K562 (cell line): Measurements from ENCODE around the gene EIF4EBP2. TPM values are rescaled to one million over a fixed set of nuclear protein-coding genes. Genes with fewer than 3 reads are reported as not detected.

Source experiments
- ARID1B ChIP-seq: fragments of 450-650 bp; IDR thresholded peaks from 2 replicates; pipeline ENCODE4 v1.6.1; 2016; ENCODE audit warnings: antibody characterized with exemption, mild to moderate bottlenecking, inconsistent platforms
- CEBPG ChIP-seq, 3 experiments: fragments of 200-800 bp in 1 of 3; sonication (Bioruptor generic) in 1 of 3; sonication (generic) in 1 of 3; formaldehyde crosslinking in 1 of 3; IDR thresholded peaks in 2 of 3; conservative IDR thresholded peaks in 1 of 3; 2 replicates each; pipeline versions ENCODE4 v1.6.1 to v1.8.0; 2016 to 2022; ENCODE audit warnings: missing compliant biosample characterization in 2 of 3, missing genetic modification characterization in 2 of 3, mild to moderate bottlenecking in 1 of 3, missing genetic modification reagents in 1 of 3
- CREBBP ChIP-seq: IDR thresholded peaks from one replicate; pipeline ENCODE4 v1.6.1; 2012; ENCODE audit warnings: low read depth, mild to moderate bottlenecking, control low read depth, inconsistent platforms, low read length
- CSDE1 ChIP-seq, 2 experiments: fragments of 450-650 bp; IDR thresholded peaks; 2 replicates each; pipeline ENCODE4 v1.6.1; 2016; ENCODE audit warnings: mild to moderate bottlenecking in 1 of 2
- EGR1 ChIP-seq: fragments of 450-650 bp; conservative IDR thresholded peaks from 2 replicates; pipeline ENCODE4 v1.6.1; 2017; ENCODE audit warnings: mild to moderate bottlenecking
- EP300 ChIP-seq: IDR thresholded peaks from 2 replicates; pipeline ENCODE4 v1.6.1; 2012; ENCODE audit warnings: low read length, improper control_type of control experiment
- KLF16 ChIP-seq: IDR thresholded peaks from 2 replicates; pipeline ENCODE4 v1.6.1; 2016; ENCODE audit warnings: antibody characterized with exemption
- MEF2A ChIP-seq: IDR thresholded peaks from 2 replicates; pipeline ENCODE4 v1.6.1; 2011; ENCODE audit warnings: low read depth, mild to moderate bottlenecking, low read length, moderate library complexity; ENCODE audit not compliant: control insufficient read depth
- MYC ChIP-seq, 2 experiments: fragments of 250-450 bp in 1 of 2; sonication (Bioruptor Pico) in 1 of 2; IDR thresholded peaks; 2 replicates each; pipeline versions ENCODE4 v1.5.1 to v1.6.1; 2012 to 2021; ENCODE audit warnings: low read depth in 2 of 2, borderline replicate concordance in 1 of 2, improper control_type of control experiment in 1 of 2, low read length in 1 of 2, mild to moderate bottlenecking in 1 of 2, moderate library complexity in 1 of 2
- RAD51 ChIP-seq: fragments of 450-650 bp; IDR thresholded peaks from 2 replicates; pipeline ENCODE4 v1.7.1; 2016; ENCODE audit warnings: low read depth, mild to moderate bottlenecking, borderline replicate concordance
- SMARCA4 ChIP-seq: fragments of 450-650 bp; IDR thresholded peaks from 2 replicates; pipeline ENCODE4 v1.6.1; 2016
- ZNF316 ChIP-seq: fragments of 450-650 bp; IDR thresholded peaks from 2 replicates; pipeline ENCODE4 v1.6.1; 2016
- ZNF436 ChIP-seq: fragments of 250-450, 450-650 bp; sonication (Bioruptor Pico); formaldehyde crosslinking; IDR thresholded peaks from 2 replicates; pipeline ENCODE4 v1.7.0; 2020; ENCODE audit warnings: mild to moderate bottlenecking
- ZNF830 ChIP-seq: fragments of 250-450 bp; sonication (Bioruptor Pico); IDR thresholded peaks from 2 replicates; pipeline ENCODE4 v1.5.0; 2021; ENCODE audit warnings: mild to moderate bottlenecking
- polyA plus RNA-seq, 8 experiments: library from polyadenylated mRNA; depleted of rRNA in 4 of 8; stranded (reverse) in 5 of 8; unstranded in 3 of 8; fragments of >200 nt; fragmentation: Nextera tagmentation in 2 of 8; fragmentation: Illumina TruSeq in 1 of 8; extraction: Ambion mirVana in 2 of 8; extraction: Trizol in 1 of 8; gene quantifications; 2 replicates each; pipeline versions ENCODE4 v1.2.1 to v1.2.3, GENCODE V29; 2011 to 2014; ENCODE audit warnings: inconsistent platforms in 1 of 8, missing spikeins in 1 of 8
- total RNA-seq, 7 experiments: library from RNA; depleted of rRNA in 6 of 7; stranded (reverse); fragments of >200 nt in 6 of 7; fragmentation: Illumina TruSeq in 2 of 7; extraction: Trizol in 2 of 7; gene quantifications; 2 replicates each; pipeline versions ENCODE4 v1.2.1 to v1.2.3, GENCODE V29; 2011 to 2021; ENCODE audit warnings: low replicate concordance in 1 of 7
- TF ChIP-seq, protein P1 (sequence below), 2 experiments: fragments of 450-650 bp; formaldehyde crosslinking in 1 of 2; IDR thresholded peaks; 2 replicates each; pipeline versions ENCODE4 v1.4.0 to v1.6.1; 2014 to 2020; ENCODE audit warnings: mild to moderate bottlenecking in 2 of 2, borderline replicate concordance in 1 of 2, low read depth in 1 of 2

The EIF4EBP2 gene
- total and polyA plus RNA-seq, 9 of the 15 experiments (the other 6 are each of a cell fraction or from before 2014, with no cell fraction given): 16.1 to 67.5 (median 38.3) TPM

GRCh38 chr10:70403483-70404035 lies 386 bp upstream of the EIF4EBP2 start (continued):
- TF ChIP-seq CSDE1 (IDR thresholded peaks at IDR 0.05) (peak in 1 of 2 experiments; percentile 52; a peak in 1 of 4 replicates), ZNF316 (no peak), MEF2A (no peak), ARID1B (0 out of 2 replicates have a peak, but pooled peaks have one; percentile 32), CREBBP (no peak), ZNF436 (CRISPR knock-in tag) (no peak), MYC (IDR thresholded peaks at IDR 0.05; ENCODE audit: low read depth, low read length) (peak; percentile 7; the same call in 1 of the 2 replicates), MYC (CRISPR knock-in tag; IDR thresholded peaks at IDR 0.05; ENCODE audit: borderline replicate concordance, low read depth) (no peak), EP300 (no peak), RAD51 (0 out of 2 replicates have a peak, but pooled peaks have one; percentile 14), EGR1 (no peak), ZNF830 (no peak), CEBPG (CRISPR knock-in tag; IDR thresholded peaks at IDR 0.05) (no peak), CEBPG (tag; conservative IDR thresholded peaks at IDR 0.05 in 1 of 2, IDR thresholded peaks at IDR 0.05 in 1 of 2) (no peak), SMARCA4 (peak; percentile 63), KLF16 (no peak)
- TF ChIP-seq, protein P1, sequence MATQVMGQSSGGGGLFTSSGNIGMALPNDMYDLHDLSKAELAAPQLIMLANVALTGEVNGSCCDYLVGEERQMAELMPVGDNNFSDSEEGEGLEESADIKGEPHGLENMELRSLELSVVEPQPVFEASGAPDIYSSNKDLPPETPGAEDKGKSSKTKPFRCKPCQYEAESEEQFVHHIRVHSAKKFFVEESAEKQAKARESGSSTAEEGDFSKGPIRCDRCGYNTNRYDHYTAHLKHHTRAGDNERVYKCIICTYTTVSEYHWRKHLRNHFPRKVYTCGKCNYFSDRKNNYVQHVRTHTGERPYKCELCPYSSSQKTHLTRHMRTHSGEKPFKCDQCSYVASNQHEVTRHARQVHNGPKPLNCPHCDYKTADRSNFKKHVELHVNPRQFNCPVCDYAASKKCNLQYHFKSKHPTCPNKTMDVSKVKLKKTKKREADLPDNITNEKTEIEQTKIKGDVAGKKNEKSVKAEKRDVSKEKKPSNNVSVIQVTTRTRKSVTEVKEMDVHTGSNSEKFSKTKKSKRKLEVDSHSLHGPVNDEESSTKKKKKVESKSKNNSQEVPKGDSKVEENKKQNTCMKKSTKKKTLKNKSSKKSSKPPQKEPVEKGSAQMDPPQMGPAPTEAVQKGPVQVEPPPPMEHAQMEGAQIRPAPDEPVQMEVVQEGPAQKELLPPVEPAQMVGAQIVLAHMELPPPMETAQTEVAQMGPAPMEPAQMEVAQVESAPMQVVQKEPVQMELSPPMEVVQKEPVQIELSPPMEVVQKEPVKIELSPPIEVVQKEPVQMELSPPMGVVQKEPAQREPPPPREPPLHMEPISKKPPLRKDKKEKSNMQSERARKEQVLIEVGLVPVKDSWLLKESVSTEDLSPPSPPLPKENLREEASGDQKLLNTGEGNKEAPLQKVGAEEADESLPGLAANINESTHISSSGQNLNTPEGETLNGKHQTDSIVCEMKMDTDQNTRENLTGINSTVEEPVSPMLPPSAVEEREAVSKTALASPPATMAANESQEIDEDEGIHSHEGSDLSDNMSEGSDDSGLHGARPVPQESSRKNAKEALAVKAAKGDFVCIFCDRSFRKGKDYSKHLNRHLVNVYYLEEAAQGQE (IDR thresholded peaks at IDR 0.05; ENCODE audit: borderline replicate concordance): no peak
- TF ChIP-seq, protein P1 (CRISPR knock-in tag; IDR thresholded peaks at IDR 0.05; ENCODE audit: low read depth): no peak
